H9 (cell line): ENCODE measurements around the gene FXYD7. TPM values are rescaled to one million over a fixed set of nuclear protein-coding genes. Genes with fewer than 3 reads are reported as not detected.
A peak's percentile ranks its signal among the peaks of the same experiment; 100 is the strongest.

Experiments used
- DNase-seq: peaks from one replicate; pipeline ENCODE4 v3.0.0-alpha.2; 2017
- H2AFZ ChIP-seq: one replicate; pipeline ENCODE4 v1.6.1; 2013; ENCODE audit warnings: mild to moderate bottlenecking, low read length, control low read depth, moderate library complexity
- H2AK5ac ChIP-seq: 2 replicates; pipeline ENCODE4 v1.6.1; 2013; ENCODE audit warnings: low read length, control low read depth, mixed read lengths; ENCODE audit not compliant: insufficient read length
- H2BK120ac ChIP-seq: one replicate; pipeline ENCODE4 v1.6.1; 2013; ENCODE audit warnings: low read depth, mild to moderate bottlenecking, low read length, control low read depth, inconsistent platforms; ENCODE audit not compliant: poor library complexity, severe bottlenecking
- H2BK12ac ChIP-seq: 2 replicates; pipeline ENCODE4 v1.6.1; 2013; ENCODE audit warnings: low read length, control low read depth, mixed read lengths, low read depth; ENCODE audit not compliant: insufficient read length
- H2BK15ac ChIP-seq: 2 replicates; pipeline ENCODE4 v1.6.1; 2013; ENCODE audit warnings: low read depth, low read length, control low read depth
- H2BK20ac ChIP-seq: one replicate; pipeline ENCODE4 v1.6.1; 2013; ENCODE audit warnings: low read depth, mild to moderate bottlenecking, low read length, control low read depth, inconsistent platforms; ENCODE audit not compliant: poor library complexity, severe bottlenecking
- H2BK5ac ChIP-seq: 2 replicates; pipeline ENCODE4 v1.6.1; 2013; ENCODE audit warnings: low read length, control low read depth, mixed read lengths; ENCODE audit not compliant: insufficient read length
- H3K14ac ChIP-seq: 2 replicates; pipeline ENCODE4 v1.6.1; 2013; ENCODE audit warnings: low read length, control low read depth; ENCODE audit not compliant: insufficient read depth
- H3K18ac ChIP-seq: 2 replicates; pipeline ENCODE4 v1.6.1; 2013; ENCODE audit warnings: low read depth, mild to moderate bottlenecking, mixed read lengths, low read length, control low read depth; ENCODE audit not compliant: insufficient read length
- H3K23ac ChIP-seq: 2 replicates; pipeline ENCODE4 v1.6.1; 2013; ENCODE audit warnings: low read length, control low read depth, mixed read lengths, low read depth; ENCODE audit not compliant: insufficient read length
- H3K23me2 ChIP-seq: 2 replicates; pipeline ENCODE4 v1.6.1; 2013; ENCODE audit warnings: low read depth, mild to moderate bottlenecking, mixed read lengths, low read length, control low read depth; ENCODE audit not compliant: insufficient read length, poor library complexity, severe bottlenecking
- H3K27ac ChIP-seq: 2 replicates; pipeline ENCODE4 v1.5.1; 2013; ENCODE audit warnings: low read length, control low read depth, mixed read lengths, low read depth; ENCODE audit not compliant: insufficient read length
- H3K27me3 ChIP-seq: 2 replicates; pipeline ENCODE4 v1.6.1; 2013; ENCODE audit warnings: low read length, control low read depth, inconsistent platforms; ENCODE audit not compliant: insufficient read depth
- H3K4ac ChIP-seq: 2 replicates; pipeline ENCODE4 v1.6.1; 2013; ENCODE audit warnings: low read depth, mild to moderate bottlenecking, control low read depth, inconsistent platforms, low read length, moderate library complexity
- H3K4me1 ChIP-seq: 2 replicates; pipeline ENCODE4 v1.6.1; 2013; ENCODE audit warnings: low read length, control low read depth, inconsistent platforms; ENCODE audit not compliant: insufficient read depth
- H3K4me2 ChIP-seq: 2 replicates; pipeline ENCODE4 v1.6.1; 2013; ENCODE audit warnings: low read length, control low read depth, mixed read lengths; ENCODE audit not compliant: insufficient read length, insufficient read depth
- H3K56ac ChIP-seq: 2 replicates; pipeline ENCODE4 v1.6.1; 2013; ENCODE audit warnings: low read depth, mild to moderate bottlenecking, mixed read lengths, low read length, control low read depth; ENCODE audit not compliant: insufficient read length
- H3K79me1 ChIP-seq: 2 replicates; pipeline ENCODE4 v1.6.1; 2013; ENCODE audit warnings: low read depth, mild to moderate bottlenecking, moderate library complexity, low read length, control low read depth, inconsistent platforms; ENCODE audit not compliant: insufficient read depth, poor library complexity, severe bottlenecking
- H3K79me2 ChIP-seq: 2 replicates; pipeline ENCODE4 v1.6.1; 2013; ENCODE audit warnings: low read length, control low read depth, inconsistent platforms; ENCODE audit not compliant: insufficient read depth
- H3K9ac ChIP-seq: 2 replicates; pipeline ENCODE4 v1.6.1; 2013; ENCODE audit warnings: low read length, control low read depth, mixed read lengths; ENCODE audit not compliant: insufficient read length; ENCODE audit errors: extremely low read depth
- H3K9me3 ChIP-seq: one replicate; pipeline ENCODE4 v1.6.1; 2013; ENCODE audit warnings: low read depth, low read length, inconsistent platforms; ENCODE audit not compliant: control insufficient read depth
- H3T11ph ChIP-seq: one replicate; pipeline ENCODE4 v1.6.1; 2013; ENCODE audit warnings: mild to moderate bottlenecking, low read length, control low read depth, inconsistent platforms
- H4K20me1 ChIP-seq: one replicate; pipeline ENCODE4 v1.6.1; 2013; ENCODE audit not compliant: control insufficient read depth, insufficient read length, insufficient read depth
- H4K5ac ChIP-seq: 2 replicates; pipeline ENCODE4 v1.6.1; 2013; ENCODE audit warnings: low read depth, mild to moderate bottlenecking, mixed read lengths, low read length, control low read depth; ENCODE audit not compliant: insufficient read length
- H4K8ac ChIP-seq: replicated peaks from 2 replicates; pipeline ENCODE4 v1.6.1; 2013; ENCODE audit warnings: low read length, control low read depth, mixed read lengths, low read depth; ENCODE audit not compliant: insufficient read length
- H4K91ac ChIP-seq: 2 replicates; pipeline ENCODE4 v1.6.1; 2013; ENCODE audit warnings: low read depth, mild to moderate bottlenecking, moderate library complexity, mixed read lengths, low read length, control low read depth; ENCODE audit not compliant: insufficient read length
- H3K27ac Mint-ChIP-seq, 3 experiments: 2 replicates in 2 of 3; 3 replicates in 1 of 3; pipeline ENCODE4 v1.8.0; 2020 to 2021; ENCODE audit warnings: mixed read lengths in 3 of 3, mild to moderate bottlenecking in 1 of 3, moderate library complexity in 1 of 3
- H3K27me3 Mint-ChIP-seq: 2 replicates; pipeline ENCODE4 v1.8.0; 2021; ENCODE audit warnings: low read depth, mild to moderate bottlenecking, moderate library complexity, mixed read lengths
- H3K36me3 Mint-ChIP-seq, 3 experiments: 2 replicates in 2 of 3; 3 replicates in 1 of 3; pipeline ENCODE4 v1.8.0; 2020 to 2021; ENCODE audit warnings: low read depth in 3 of 3, mixed read lengths in 3 of 3; ENCODE audit not compliant: insufficient read depth in 1 of 3
- H3K4me1 Mint-ChIP-seq, 2 experiments: 2 replicates each; pipeline ENCODE4 v1.8.0; 2020; ENCODE audit warnings: mixed read lengths in 2 of 2
- H3K4me3 Mint-ChIP-seq, 2 experiments: 2 replicates in 1 of 2; 3 replicates in 1 of 2; pipeline ENCODE4 v1.8.0; 2020 to 2021; ENCODE audit warnings: mild to moderate bottlenecking in 2 of 2, mixed read lengths in 2 of 2, moderate library complexity in 1 of 2
- H3K9me3 Mint-ChIP-seq, 2 experiments: 2 replicates in 1 of 2; 3 replicates in 1 of 2; pipeline ENCODE4 v1.8.0; 2020; ENCODE audit warnings: mild to moderate bottlenecking in 2 of 2, mixed read lengths in 2 of 2, moderate library complexity in 1 of 2
- CTCF ChIP-seq: fragments of 200-600 bp; sonication (generic); conservative IDR thresholded peaks from 3 replicates; pipeline ENCODE4 v1.8.0; 2021; ENCODE audit warnings: antibody characterized with exemption, mild to moderate bottlenecking
- WGBS: extraction: QIAGEN DNeasy Blood & Tissue Kit; methylation state at CpG from one replicate; pipeline ENCODE4 v1.1.7; 2013; ENCODE audit warnings: missing lambda C conversion rate, low lambda C conversion rate, mixed read lengths; ENCODE audit not compliant: insufficient read length; ENCODE audit errors: extremely low coverage; 5-methylcytosine and 5-hydroxymethylcytosine counted together
- total RNA-seq: library from RNA; stranded (reverse); gene quantifications from 2 replicates; pipeline ENCODE4 v1.2.1, GENCODE V29; 2021

FXYD7 gene
- total RNA-seq, 1 experiment from 2014 or later, result 9.0 TPM

GRCh38 chr19:35176181-35176570 lies 33.1 kb downstream of the FXYD7 start:
- no CpG with 5 or more reads among the region's 3 CpGs for WGBS

More at GRCh38 chr19:35176181-35176570, 33.1 kb downstream of the FXYD7 start:
- Mint-ChIP-seq H3K9me3 (peaks cover 8 to 15% of the 10 kb centered on the region in 2 experiments; a peak in 4 of 5 replicates), H3K4me3 (no peak overlapping the region), H3K36me3 (peaks cover 12 to 21% (median 20%) of the 10 kb centered on the region in 3 experiments; a peak in 6 of 7 replicates), H3K27ac (no peak overlapping the region; a peak in 1 of 7 replicates), H3K4me1 (peaks cover 5 to 6% of the 10 kb centered on the region in 2 experiments), H3K27me3 (peaks cover 5% of the 10 kb centered on the region; the same call in 1 of the 2 replicates)
- H3K27me3 ChIP-seq, result no peaks in the 10 kb centered on the region; the same call in 1 of the 2 replicates
- no peak overlapping the region for H2BK20ac ChIP-seq
- peak; percentile 12 for DNase-seq
- no peaks in the 10 kb centered on the region for H3K79me1 ChIP-seq
- no peak overlapping the region for H2BK5ac ChIP-seq
- no peak overlapping the region for H3K56ac ChIP-seq
- no peaks in the 10 kb centered on the region for H3K4me1 ChIP-seq
- H3K14ac ChIP-seq, result no peak overlapping the region
- no peak overlapping the region for H3K4me2 ChIP-seq
- no peak overlapping the region for H3K23ac ChIP-seq
- H4K91ac ChIP-seq, result no peak overlapping the region
- H2AK5ac ChIP-seq, result no peak overlapping the region
- no peak overlapping the region for H3K4ac ChIP-seq
- no peak overlapping the region for H4K8ac ChIP-seq
- H3T11ph ChIP-seq, result no peak overlapping the region
- no peak overlapping the region for H2AFZ ChIP-seq
- H3K79me2 ChIP-seq, result no peaks in the 10 kb centered on the region
- no peak overlapping the region for H3K18ac ChIP-seq
- no peak overlapping the region for H2BK120ac ChIP-seq
- TF ChIP-seq CTCF, result no peak
- H3K9me3 ChIP-seq, result no peaks in the 10 kb centered on the region
- no peaks in the 10 kb centered on the region for H4K20me1 ChIP-seq
- H3K23me2 ChIP-seq, result no peaks in the 10 kb centered on the region
- H4K5ac ChIP-seq, result no peak overlapping the region
- H2BK15ac ChIP-seq, result no peak overlapping the region
- no peak overlapping the region for H3K27ac ChIP-seq
- H2BK12ac ChIP-seq, result no peak overlapping the region
- no peak overlapping the region for H3K9ac ChIP-seq
